ENCODE measurements around the gene MAP10. TPM values are rescaled to one million over a fixed set of nuclear protein-coding genes. Genes with fewer than 3 reads are reported as not detected.

The MAP10 gene
- total and polyA plus RNA-seq, 10 of the 15 experiments (the other 5 are each of a cell fraction or from before 2014, with no cell fraction given), result 0.85 to 5.0 (median 4.3) TPM

- TF ChIP-seq ASH2L (IDR thresholded peaks at IDR 0.05; ENCODE audit: borderline replicate concordance, low read depth), result no peak
- TF ChIP-seq POU2F2 (IDR thresholded peaks at IDR 0.05; ENCODE audit: borderline replicate concordance, low read depth, low read length), result no peak
- no peak for TF ChIP-seq RBBP5 (conservative IDR thresholded peaks at IDR 0.05)
- TF ChIP-seq NFIC (IDR thresholded peaks at IDR 0.05; ENCODE audit: low read depth, low read length), result no peak
- no peak for TF ChIP-seq WRNIP1 (IDR thresholded peaks at IDR 0.05; ENCODE audit: borderline replicate concordance, low read depth, low read length)
- TF ChIP-seq MLLT1 (IDR thresholded peaks at IDR 0.05), result no peak
Measured at GRCh38 chr1:232786845-232787455, 18.3 kb upstream of the MAP10 start (continued).

GRCh38 chr1:232788235-232788872 is 16.9 kb upstream of the MAP10 start:
- Histone ChIP-seq H4K20me1 (ENCODE audit: control insufficient read depth, insufficient read depth) (no peaks in the 10 kb centered on the region), H3K9me3 (replicated peaks; ENCODE audit: control insufficient read depth, insufficient read depth, low read length) (no peaks in the 10 kb centered on the region), H3K27me3 (replicated peaks in 1 of 2; ENCODE audit: control insufficient read depth in 2 of 2, insufficient read depth in 2 of 2, low read length in 1 of 2) (peaks cover 0 to 2% of the 10 kb centered on the region in 2 experiments; a peak in 2 of 4 replicates), H3K4me3 (no peak overlapping the region), H3K79me2 (ENCODE audit: control insufficient read depth, insufficient read depth, low read length) (no peaks in the 10 kb centered on the region), H3K4me1 (ENCODE audit: control insufficient read depth, insufficient read depth, low read length) (no peaks in the 10 kb centered on the region), H3K9ac (ENCODE audit: control insufficient read depth, insufficient read depth, low read length) (no peak overlapping the region), H3K27ac (ENCODE audit: control insufficient read depth, insufficient read depth) (no peak overlapping the region), H2AFZ (ENCODE audit: control insufficient read depth, low read depth, low read length) (no peak overlapping the region), H3K4me2 (ENCODE audit: control insufficient read depth, insufficient read depth) (no peak overlapping the region), H3K36me3 (ENCODE audit: control insufficient read depth in 2 of 2, insufficient read depth in 2 of 2, low read length in 1 of 2) (no peaks in the 10 kb centered on the region)
- intact Hi-C loops (cut with micrococcal nuclease; ENCODE audit: unreplicated experiment) (no loop called here), in situ Hi-C loops (cut with MboI) (no loop called here)
- ChIA-PET RAD21 (ENCODE audit: unreplicated experiment) (no interaction called here), CTCF (no interaction called here), SMC1A (ENCODE audit: uncharacterized antibody, unreplicated experiment) (no interaction called here), POLR2A (no interaction called here)
- FAIRE-seq (no peak), DNase-seq (ENCODE audit: low read depth, low spot score) (no peak), ATAC-seq (no peak)
- TF ChIP-seq ZBTB33 (IDR thresholded peaks at IDR 0.05) (no peak), BACH1 (IDR thresholded peaks at IDR 0.05; ENCODE audit: borderline replicate concordance) (no peak), PAX5 (IDR thresholded peaks at IDR 0.05; ENCODE audit: borderline replicate concordance, low read depth, low read length) (no peak), NFXL1 (IDR thresholded peaks at IDR 0.05; ENCODE audit: borderline replicate concordance) (no peak), HDAC2 (IDR thresholded peaks at IDR 0.05) (no peak)
- BruUV-seq (replicated peaks), result no TSS peak
- 25% methylated on average over 7 of the region's 7 CpGs for WGBS (ENCODE audit: insufficient coverage, insufficient replicate concordance, low lambda C conversion rate, missing lambda C conversion rate)

Measured in GM12878 (cell line).